CD4-positive, CD25-positive, alpha-beta regulatory T cell (primary cell): ENCODE results near the gene UBTD2. TPM values are rescaled to one million over a fixed set of nuclear protein-coding genes. Genes with fewer than 3 reads are reported as not detected.
"Not testable (repeated sequence)": the region's sequence is repeated elsewhere in the genome, so short reads cannot be mapped to it uniquely, and the experiment has no call there.

ENCODE experiments used
- ATAC-seq, 2 donors: fragments of 150-1000 bp; cut with Tn5 transposase; one replicate each; pipeline ENCODE4 v1.10.0; 2021; ENCODE audit warnings: low read depth in 2 of 2, moderate number of reproducible peaks in 2 of 2, moderate library complexity in 1 of 2
- DNase-seq, 3 donors: peaks; one replicate each; pipeline versions ENCODE4 v3.0.0 to v3.0.0-alpha.2; 2012 to 2022; ENCODE audit warnings: mixed read lengths in 1 of 3
- H3K27ac ChIP-seq: one replicate; pipeline ENCODE4 v1.7.0; 2013; ENCODE audit warnings: mild to moderate bottlenecking, low read length; ENCODE audit not compliant: insufficient read depth, poor library complexity, severe bottlenecking
- H3K27me3 ChIP-seq: one replicate; pipeline ENCODE4 v1.7.0; 2013; ENCODE audit warnings: low read length; ENCODE audit not compliant: control insufficient read depth, insufficient read depth
- H3K36me3 ChIP-seq: one replicate; pipeline ENCODE4 v1.7.0; 2013; ENCODE audit warnings: mild to moderate bottlenecking, low read length, moderate library complexity; ENCODE audit not compliant: control insufficient read depth, insufficient read depth
- H3K4me1 ChIP-seq: 2 replicates; pipeline ENCODE4 v1.7.0; 2013; ENCODE audit warnings: mild to moderate bottlenecking, low read length; ENCODE audit not compliant: insufficient read depth, control insufficient read depth, poor library complexity, severe bottlenecking
- H3K4me3 ChIP-seq: one replicate; pipeline ENCODE4 v1.7.0; 2013; ENCODE audit warnings: low read depth, mild to moderate bottlenecking, low read length, moderate library complexity
- H3K9me3 ChIP-seq, 2 experiments: 1 replicate in 1 of 2; 2 replicates in 1 of 2; pipeline ENCODE4 v1.7.0; 2013; ENCODE audit warnings: low read length in 2 of 2, mild to moderate bottlenecking in 1 of 2, moderate library complexity in 1 of 2; ENCODE audit not compliant: control insufficient read depth in 2 of 2
- H3K27ac Mint-ChIP-seq, 3 donors: one replicate each; pipeline ENCODE4 v1.8.0; 2020 to 2022; ENCODE audit warnings: mild to moderate bottlenecking in 3 of 3, mixed read lengths in 3 of 3, moderate library complexity in 2 of 3
- H3K27me3 Mint-ChIP-seq: one replicate; pipeline ENCODE4 v1.8.0; 2022; ENCODE audit warnings: mild to moderate bottlenecking, mixed read lengths
- H3K36me3 Mint-ChIP-seq: one replicate; pipeline ENCODE4 v1.8.0; 2020; ENCODE audit warnings: mixed read lengths
- H3K4me1 Mint-ChIP-seq, 4 donors: one replicate each; pipeline ENCODE4 v1.8.0; 2020 to 2022; ENCODE audit warnings: mixed read lengths in 4 of 4, mild to moderate bottlenecking in 1 of 4
- H3K4me3 Mint-ChIP-seq, 4 donors: one replicate each; pipeline ENCODE4 v1.8.0; 2020 to 2022; ENCODE audit warnings: mild to moderate bottlenecking in 4 of 4, mixed read lengths in 4 of 4, moderate library complexity in 3 of 4
- H3K9me3 Mint-ChIP-seq, 7 donors: one replicate each; pipeline ENCODE4 v1.8.0; 2020 to 2022; ENCODE audit warnings: mixed read lengths in 7 of 7, mild to moderate bottlenecking in 3 of 7, moderate library complexity in 2 of 7
- polyA plus RNA-seq, 4 donors: library from polyadenylated mRNA; unstranded; fragments of 300-500 nt; fragmentation: Illumina TruSeq; gene quantifications; one replicate each; pipeline ENCODE4 v1.2.3, GENCODE V29; 2021
- total RNA-seq: library from RNA; stranded (reverse); gene quantifications from one replicate; pipeline ENCODE4 v1.2.3, GENCODE V29; 2022

The UBTD2 gene
- total and polyA plus RNA-seq, 5 donors from 2014 or later = 2.9 to 3.9 (median 3.4) TPM

DNA sequence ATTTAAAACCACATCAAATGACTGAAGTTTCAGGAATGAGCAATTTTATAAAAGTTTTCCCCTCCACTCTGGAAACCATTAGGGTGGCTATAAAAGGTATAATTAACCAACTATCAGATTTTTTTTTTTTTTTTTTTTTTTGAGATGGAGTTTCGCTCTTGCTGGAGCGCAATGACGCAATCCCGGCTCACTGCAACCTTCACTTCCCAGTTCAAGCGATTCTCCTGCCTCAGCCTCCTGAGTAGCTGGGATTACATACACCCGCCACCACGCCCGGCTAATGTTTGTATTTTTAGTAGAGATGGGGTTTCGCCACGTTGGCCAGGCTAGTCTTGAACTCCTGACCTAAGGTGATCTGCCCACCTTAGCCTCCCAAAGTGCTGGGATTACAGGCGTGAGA, 77.6 kb downstream of the UBTD2 start:
- not testable (repeated sequence) for H3K4me1 Mint-ChIP-seq, H3K4me3 Mint-ChIP-seq, H3K27ac ChIP-seq, H3K9me3 ChIP-seq, H3K27me3 ChIP-seq, H3K4me1 ChIP-seq, H3K4me3 ChIP-seq, H3K27ac Mint-ChIP-seq, H3K27me3 Mint-ChIP-seq, DNase-seq, ATAC-seq, H3K36me3 Mint-ChIP-seq, H3K36me3 ChIP-seq, H3K9me3 Mint-ChIP-seq

- H3K27ac Mint-ChIP-seq = no peak overlapping the region
- peaks cover 3% of the 10 kb centered on the region for H3K36me3 Mint-ChIP-seq
- no peak for ATAC-seq
Measured at GRCh38 chr5:172200476-172200875, 83.1 kb downstream of the UBTD2 start.

DNA sequence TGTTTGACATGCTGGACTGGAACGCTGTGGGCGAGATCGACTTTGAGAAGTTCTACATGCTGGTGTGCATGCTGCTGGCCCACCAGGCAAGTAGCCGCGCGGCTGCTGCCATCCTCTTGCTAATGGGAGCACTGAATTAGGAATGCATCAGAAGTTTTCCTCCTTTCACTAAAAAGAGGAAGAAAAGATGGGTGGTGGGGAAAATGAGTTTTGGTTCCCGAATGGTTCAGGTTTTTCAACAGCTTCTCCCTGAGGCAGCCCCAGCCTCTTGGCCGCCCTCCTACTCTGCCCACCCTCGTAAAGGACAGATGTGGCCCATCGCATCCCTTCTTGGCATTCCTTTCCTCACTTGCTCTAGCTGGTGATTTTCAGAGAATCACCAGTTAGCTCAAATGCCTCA, 84.1 kb downstream of the UBTD2 start:
- DNase-seq = no peak
- Mint-ChIP-seq H3K9me3 (no peaks in the 10 kb centered on the region), H3K27ac (no peak overlapping the region), H3K4me1 (no peaks in the 10 kb centered on the region), H3K27me3 (peaks cover 14% of the 10 kb centered on the region), H3K36me3 (peaks cover 3% of the 10 kb centered on the region), H3K4me3 (no peak overlapping the region)
- H3K27ac ChIP-seq = no peak overlapping the region
- no peaks in the 10 kb centered on the region for H3K27me3 ChIP-seq
- no peak for ATAC-seq
- H3K4me1 ChIP-seq = no peaks in the 10 kb centered on the region
- no peaks in the 10 kb centered on the region for H3K9me3 ChIP-seq
- H3K36me3 ChIP-seq = no peaks in the 10 kb centered on the region
- no peak overlapping the region for H3K4me3 ChIP-seq

More at GRCh38 chr5:172200476-172200875, 83.1 kb downstream of the UBTD2 start:
- no peak overlapping the region for H3K27ac ChIP-seq
- no peaks in the 10 kb centered on the region for H3K36me3 ChIP-seq
- no peaks in the 10 kb centered on the region for H3K9me3 Mint-ChIP-seq
- H3K4me1 Mint-ChIP-seq = no peaks in the 10 kb centered on the region
- DNase-seq = no peak
- H3K27me3 Mint-ChIP-seq = peaks cover 11% of the 10 kb centered on the region
- H3K27me3 ChIP-seq = no peaks in the 10 kb centered on the region
- no peak overlapping the region for H3K4me3 ChIP-seq
- H3K4me3 Mint-ChIP-seq = no peak overlapping the region
- H3K9me3 ChIP-seq = no peaks in the 10 kb centered on the region
- H3K4me1 ChIP-seq = no peaks in the 10 kb centered on the region

- not testable (repeated sequence) for H3K36me3 ChIP-seq, H3K4me3 Mint-ChIP-seq, H3K36me3 Mint-ChIP-seq, H3K4me1 ChIP-seq, ATAC-seq, H3K4me3 ChIP-seq, DNase-seq, H3K27ac ChIP-seq, H3K27ac Mint-ChIP-seq, H3K4me1 Mint-ChIP-seq, H3K9me3 Mint-ChIP-seq, H3K27me3 ChIP-seq, H3K9me3 ChIP-seq
- peaks cover 14% of the 10 kb centered on the region for H3K27me3 Mint-ChIP-seq
Measured at GRCh38 chr5:172197775-172198174, 85.8 kb downstream of the UBTD2 start.

GRCh38 chr5:172194985-172195774, 88.4 kb downstream of the UBTD2 start:
- H3K9me3 Mint-ChIP-seq = no peaks in the 10 kb centered on the region
- ATAC-seq = no peak

GRCh38 chr5:172193872-172194271, 89.7 kb downstream of the UBTD2 start, which contains the start of gene EFCAB9:
EFCAB9 (plus strand) TSS chr5:172194172; CDS start chr5:172194173, 1 bp downstream.
- H3K4me3 Mint-ChIP-seq = no peak within 1 kb of the TSS

More at GRCh38 chr5:172194985-172195774, 88.4 kb downstream of the UBTD2 start:
- Mint-ChIP-seq H3K36me3 (peaks cover 3% of the 10 kb centered on the region), H3K4me3 (no peak overlapping the region), H3K4me1 (peaks cover 0 to 6% (median 0%) of the 10 kb centered on the region in 4 donors), H3K27ac (no peak overlapping the region), H3K27me3 (peaks cover 14% of the 10 kb centered on the region)
- no peaks in the 10 kb centered on the region for H3K36me3 ChIP-seq
- H3K27ac ChIP-seq = no peak overlapping the region
- H3K27me3 ChIP-seq = no peaks in the 10 kb centered on the region
- H3K9me3 ChIP-seq = no peaks in the 10 kb centered on the region
- no peaks in the 10 kb centered on the region for H3K4me1 ChIP-seq
- no peak for DNase-seq
- no peak overlapping the region for H3K4me3 ChIP-seq

GRCh38 chr5:172189693-172190296, 93.8 kb downstream of the UBTD2 start:
- peaks cover 0 to 2% (median 0%) of the 10 kb centered on the region in 7 donors for H3K9me3 Mint-ChIP-seq
- Histone ChIP-seq H3K4me1 (peaks cover 23% of the 10 kb centered on the region), H3K36me3 (no peaks in the 10 kb centered on the region), H3K9me3 (no peaks in the 10 kb centered on the region), H3K27ac (no peak overlapping the region), H3K4me3 (no peak overlapping the region), H3K27me3 (no peaks in the 10 kb centered on the region)
- DNase-seq (no peak), ATAC-seq (no peak)
- H3K27me3 Mint-ChIP-seq = no peaks in the 10 kb centered on the region
- H3K4me3 Mint-ChIP-seq = peak overlapping the region in 2 of 4 donors; percentile 10 to 98
- peaks cover 5% of the 10 kb centered on the region for H3K36me3 Mint-ChIP-seq
- H3K4me1 Mint-ChIP-seq = peaks cover 0 to 18% (median 9%) of the 10 kb centered on the region in 4 donors
- H3K27ac Mint-ChIP-seq = peak overlapping the region in 2 of 3 donors; percentile 46 to 91

More at GRCh38 chr5:172193872-172194271, 89.7 kb downstream of the UBTD2 start, which contains the start of gene EFCAB9:
- Mint-ChIP-seq H3K9me3 (no peaks in the 10 kb centered on the region), H3K27me3 (peaks cover 14% of the 10 kb centered on the region), H3K27ac (no peak within 1 kb of the TSS), H3K4me1 (peaks cover 0 to 6% (median 0%) of the 10 kb centered on the region in 4 donors), H3K36me3 (no peaks in the 10 kb centered on the region)
- DNase-seq = no peak
- peaks cover 1% of the 10 kb centered on the region for H3K4me1 ChIP-seq
- H3K27me3 ChIP-seq = no peaks in the 10 kb centered on the region
- H3K4me3 ChIP-seq = no peak within 1 kb of the TSS
- H3K27ac ChIP-seq = no peak within 1 kb of the TSS
- ATAC-seq = no peak
- H3K9me3 ChIP-seq = no peaks in the 10 kb centered on the region
- H3K36me3 ChIP-seq = no peaks in the 10 kb centered on the region
